HEK293T (cell line): ENCODE data around the gene CAPS2.

Experiments
- BHLHE40 ChIP-seq: fragments of 450-650 bp; IDR thresholded peaks from 2 replicates; pipeline ENCODE4 v1.6.1; 2016; ENCODE audit warnings: mild to moderate bottlenecking, moderate library complexity, borderline replicate concordance
- ELF4 ChIP-seq: fragments of 450-650 bp; IDR thresholded peaks from 2 replicates; pipeline ENCODE4 v1.6.1; 2017; ENCODE audit warnings: antibody characterized with exemption
- FOXA1 ChIP-seq: fragments of 450-650 bp; IDR thresholded peaks from 2 replicates; pipeline ENCODE4 v1.6.1; 2016; ENCODE audit warnings: mild to moderate bottlenecking
- FOXK2 ChIP-seq: fragments of 450-650 bp; IDR thresholded peaks from 2 replicates; pipeline ENCODE4 v1.6.1; 2016; ENCODE audit warnings: mild to moderate bottlenecking
- FOXM1 ChIP-seq: fragments of 450-650 bp; IDR thresholded peaks from 2 replicates; pipeline ENCODE4 v1.6.1; 2017; ENCODE audit warnings: mild to moderate bottlenecking, borderline replicate concordance
- HDGF ChIP-seq: fragments of 450-650 bp; IDR thresholded peaks from 2 replicates; pipeline ENCODE4 v1.6.1; 2017; ENCODE audit warnings: antibody characterized with exemption, borderline replicate concordance
- NFRKB ChIP-seq: fragments of 450-650 bp; IDR thresholded peaks from 2 replicates; pipeline ENCODE4 v1.6.1; 2016; ENCODE audit warnings: mild to moderate bottlenecking, moderate library complexity
- PKNOX1 ChIP-seq: fragments of 450-650 bp; IDR thresholded peaks from 2 replicates; pipeline ENCODE4 v1.6.1; 2016
- SP1 ChIP-seq: fragments of 450-650 bp; IDR thresholded peaks from 2 replicates; pipeline ENCODE4 v1.6.1; 2017
- SUZ12 ChIP-seq: fragments of 450-650 bp; IDR thresholded peaks from 2 replicates; pipeline ENCODE4 v1.6.1; 2016; ENCODE audit warnings: mild to moderate bottlenecking
- ZNF384 ChIP-seq: fragments of 450-650 bp; IDR thresholded peaks from 2 replicates; pipeline ENCODE4 v1.6.1; 2016

GRCh38 chr12:75294797-75295196, 35.3 kb downstream of the CAPS2 start:
- no peak for TF ChIP-seq NFRKB
- no peak for TF ChIP-seq FOXA1
- TF ChIP-seq ELF4, result no peak
- no peak for TF ChIP-seq SUZ12
- no peak for TF ChIP-seq FOXK2
- no peak for TF ChIP-seq BHLHE40
- TF ChIP-seq PKNOX1, result no peak
- no peak for TF ChIP-seq FOXM1
- TF ChIP-seq ZNF384, result no peak
- TF ChIP-seq SP1, result no peak
- no peak for TF ChIP-seq HDGF
